Measurements from ENCODE around the gene CDH10.

DNA sequence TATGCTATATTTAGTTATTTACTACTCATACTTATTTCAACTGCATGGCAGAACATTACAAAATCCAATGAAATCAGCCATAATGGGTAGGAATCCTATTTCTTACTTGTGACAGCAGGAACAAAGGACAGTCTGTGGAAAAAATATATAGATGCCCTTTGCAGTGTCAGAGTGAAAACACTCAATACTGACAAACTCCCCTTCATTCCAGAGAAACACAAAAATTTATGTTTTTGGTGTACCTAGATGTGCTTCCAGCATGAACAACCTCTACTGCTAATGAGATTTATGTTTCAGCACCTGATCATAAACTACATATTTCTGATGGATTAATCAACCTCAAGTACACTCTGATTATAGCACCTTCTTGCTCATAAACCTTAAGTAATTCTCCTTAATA is 132.4 kb downstream of the CDH10 start:
- TF ChIP-seq GABPA (IDR thresholded peaks at IDR 0.05; ENCODE audit: low read depth): no peak
- TF ChIP-seq, protein P1, sequence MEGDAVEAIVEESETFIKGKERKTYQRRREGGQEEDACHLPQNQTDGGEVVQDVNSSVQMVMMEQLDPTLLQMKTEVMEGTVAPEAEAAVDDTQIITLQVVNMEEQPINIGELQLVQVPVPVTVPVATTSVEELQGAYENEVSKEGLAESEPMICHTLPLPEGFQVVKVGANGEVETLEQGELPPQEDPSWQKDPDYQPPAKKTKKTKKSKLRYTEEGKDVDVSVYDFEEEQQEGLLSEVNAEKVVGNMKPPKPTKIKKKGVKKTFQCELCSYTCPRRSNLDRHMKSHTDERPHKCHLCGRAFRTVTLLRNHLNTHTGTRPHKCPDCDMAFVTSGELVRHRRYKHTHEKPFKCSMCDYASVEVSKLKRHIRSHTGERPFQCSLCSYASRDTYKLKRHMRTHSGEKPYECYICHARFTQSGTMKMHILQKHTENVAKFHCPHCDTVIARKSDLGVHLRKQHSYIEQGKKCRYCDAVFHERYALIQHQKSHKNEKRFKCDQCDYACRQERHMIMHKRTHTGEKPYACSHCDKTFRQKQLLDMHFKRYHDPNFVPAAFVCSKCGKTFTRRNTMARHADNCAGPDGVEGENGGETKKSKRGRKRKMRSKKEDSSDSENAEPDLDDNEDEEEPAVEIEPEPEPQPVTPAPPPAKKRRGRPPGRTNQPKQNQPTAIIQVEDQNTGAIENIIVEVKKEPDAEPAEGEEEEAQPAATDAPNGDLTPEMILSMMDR (IDR thresholded peaks at IDR 0.05; ENCODE audit: insufficient read depth, low read length): no peak
- TF ChIP-seq SPI1 (IDR thresholded peaks at IDR 0.05; ENCODE audit: borderline replicate concordance, low read depth): no peak

Data from HL-60 (cell line).